Uterus (tissue), 2 donors: Measurements from ENCODE around the gene LTV1.

Experiments
- CTCF ChIP-seq, 4 experiments: fragments of 200-600 bp in 2 of 4; fragments of 450-650 bp in 2 of 4; sonication (generic) in 2 of 4; IDR thresholded peaks; one replicate each; pipeline ENCODE4 v1.5.1; 2016 to 2019; ENCODE audit warnings: antibody characterized with exemption in 4 of 4, mild to moderate bottlenecking in 2 of 4, moderate library complexity in 1 of 4
- POLR2A ChIP-seq, 2 donors: fragments of 450-650 bp; IDR thresholded peaks; one replicate each; pipeline ENCODE4 v1.6.1; 2016; ENCODE audit warnings: antibody characterized with exemption in 2 of 2, mild to moderate bottlenecking in 1 of 2, moderate library complexity in 1 of 2

GRCh38 chr6:143863771-143864170 lies 20.6 kb downstream of the LTV1 start:
- no peak for TF ChIP-seq CTCF (IDR thresholded peaks at IDR 0.05)
- no peak for TF ChIP-seq POLR2A (IDR thresholded peaks at IDR 0.05)
